Epithelial cell of esophagus (primary cell): ENCODE data around the gene ANK2.

Source experiments
- DNase-seq: peaks from one replicate; pipeline ENCODE4 v3.0.0; 2010; ENCODE audit warnings: low read depth
- H3K4me3 ChIP-seq: 2 replicates; pipeline ENCODE4 v1.5.1; 2011; ENCODE audit warnings: mild to moderate bottlenecking, low read length, control low read depth
- TF ChIP-seq, protein P1 (sequence below): IDR thresholded peaks from 2 replicates; pipeline ENCODE4 v1.5.1; 2011; ENCODE audit warnings: low read depth, mild to moderate bottlenecking, low read length, control low read depth, inconsistent platforms; ENCODE audit not compliant: insufficient read depth; ENCODE audit errors: missing control alignments

The ANK2 gene

GRCh38 chr4:113050371-113050755, 910 bp downstream of the ANK2 start:
- DNase-seq, result no peak
- TF ChIP-seq, protein P1, sequence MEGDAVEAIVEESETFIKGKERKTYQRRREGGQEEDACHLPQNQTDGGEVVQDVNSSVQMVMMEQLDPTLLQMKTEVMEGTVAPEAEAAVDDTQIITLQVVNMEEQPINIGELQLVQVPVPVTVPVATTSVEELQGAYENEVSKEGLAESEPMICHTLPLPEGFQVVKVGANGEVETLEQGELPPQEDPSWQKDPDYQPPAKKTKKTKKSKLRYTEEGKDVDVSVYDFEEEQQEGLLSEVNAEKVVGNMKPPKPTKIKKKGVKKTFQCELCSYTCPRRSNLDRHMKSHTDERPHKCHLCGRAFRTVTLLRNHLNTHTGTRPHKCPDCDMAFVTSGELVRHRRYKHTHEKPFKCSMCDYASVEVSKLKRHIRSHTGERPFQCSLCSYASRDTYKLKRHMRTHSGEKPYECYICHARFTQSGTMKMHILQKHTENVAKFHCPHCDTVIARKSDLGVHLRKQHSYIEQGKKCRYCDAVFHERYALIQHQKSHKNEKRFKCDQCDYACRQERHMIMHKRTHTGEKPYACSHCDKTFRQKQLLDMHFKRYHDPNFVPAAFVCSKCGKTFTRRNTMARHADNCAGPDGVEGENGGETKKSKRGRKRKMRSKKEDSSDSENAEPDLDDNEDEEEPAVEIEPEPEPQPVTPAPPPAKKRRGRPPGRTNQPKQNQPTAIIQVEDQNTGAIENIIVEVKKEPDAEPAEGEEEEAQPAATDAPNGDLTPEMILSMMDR, result no peak
- no peak overlapping the region for H3K4me3 ChIP-seq

DNA sequence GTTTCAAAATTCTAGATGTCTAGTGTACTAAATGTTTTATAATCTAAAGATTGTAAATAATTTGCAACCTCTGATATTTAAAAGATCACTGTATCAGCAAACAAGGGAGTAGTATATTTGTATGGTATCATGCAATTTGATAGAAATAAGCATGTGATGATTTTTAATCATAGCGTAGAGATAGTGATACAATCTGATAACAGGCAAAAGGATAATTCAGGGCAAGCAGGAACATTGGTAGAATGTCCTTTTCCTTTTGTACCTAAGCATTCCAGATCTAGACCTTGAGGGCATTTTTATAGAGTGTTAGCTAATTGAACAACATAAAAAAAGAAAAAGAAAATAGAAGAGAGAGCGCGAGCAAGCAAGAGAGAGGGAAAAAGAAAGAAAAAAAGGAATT, 1.4 kb downstream of the ANK2 start:
- no peak for DNase-seq
- TF ChIP-seq, protein P1, result no peak
- no peak overlapping the region for H3K4me3 ChIP-seq

DNA sequence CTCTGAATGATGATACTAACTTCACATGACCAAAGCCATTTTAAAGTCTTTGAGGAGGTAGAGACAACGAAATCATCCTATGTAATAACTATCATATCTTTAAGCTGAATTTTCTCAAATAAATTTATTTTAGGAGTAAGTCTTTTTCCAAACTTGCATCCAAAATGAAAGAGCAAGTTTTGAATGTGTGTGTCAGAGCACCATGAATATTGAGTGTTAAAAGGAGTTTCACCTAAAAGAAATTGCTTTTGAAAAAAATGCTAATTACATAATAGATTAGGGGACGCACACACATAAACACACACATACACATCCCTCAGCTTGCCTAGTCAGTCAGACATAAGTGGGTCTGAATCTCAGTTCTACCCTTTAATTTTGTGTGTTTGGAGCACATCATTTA, 1.9 kb downstream of the ANK2 start:
- no peak for DNase-seq
- no peak overlapping the region for H3K4me3 ChIP-seq
- TF ChIP-seq, protein P1, result no peak

- H3K4me3 ChIP-seq, result no peak overlapping the region
- peak; percentile 24 for DNase-seq
- TF ChIP-seq, protein P1, result no peak
Measured at GRCh38 chr4:113052379-113052951, 3.0 kb downstream of the ANK2 start.

DNA sequence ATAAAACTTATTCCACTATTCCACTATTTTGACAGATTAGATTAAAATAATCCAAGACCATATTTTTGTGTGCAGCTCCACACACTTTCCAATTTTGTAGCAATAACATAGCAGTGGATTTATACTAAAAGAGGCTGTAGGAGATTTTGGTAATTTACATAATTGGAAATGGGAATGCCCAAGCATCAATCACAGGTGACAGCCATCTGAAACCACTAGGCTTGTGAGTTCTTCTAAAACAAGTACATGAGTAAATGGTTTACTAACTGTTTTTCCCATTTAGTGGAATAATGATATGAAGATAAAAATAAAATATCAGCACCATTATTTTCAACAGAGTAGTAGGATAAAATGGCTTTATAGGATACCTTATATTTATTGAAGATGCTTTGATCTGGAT, 4.4 kb downstream of the ANK2 start:
- H3K4me3 ChIP-seq, result no peak overlapping the region
- TF ChIP-seq, protein P1, result no peak
- no peak for DNase-seq

- H3K4me3 ChIP-seq, result no peak overlapping the region
- TF ChIP-seq, protein P1, result no peak
- DNase-seq, result no peak
Measured at GRCh38 chr4:113056318-113056717, 6.9 kb downstream of the ANK2 start.

GRCh38 chr4:113057891-113058290, 8.4 kb downstream of the ANK2 start:
- H3K4me3 ChIP-seq, result no peak overlapping the region
- DNase-seq, result peak; percentile 37
- TF ChIP-seq, protein P1, result no peak
